Lower leg skin (tissue), 3 donors: ENCODE data around the gene GALR1.

ENCODE experiments used
- CTCF ChIP-seq, 3 donors: fragments of 450-650 bp; IDR thresholded peaks; one replicate each; pipeline ENCODE4 v1.5.1; 2016; ENCODE audit warnings: antibody characterized with exemption in 3 of 3, mild to moderate bottlenecking in 3 of 3, moderate library complexity in 2 of 3
- POLR2A ChIP-seq, 2 donors: fragments of 450-650 bp; IDR thresholded peaks; one replicate each; pipeline ENCODE4 v1.6.1; 2016 to 2017; ENCODE audit warnings: antibody characterized with exemption in 2 of 2, mild to moderate bottlenecking in 1 of 2, moderate library complexity in 1 of 2

GRCh38 chr18:77218642-77219041, 31.0 kb upstream of the GALR1 start:
- TF ChIP-seq CTCF (IDR thresholded peaks at IDR 0.05): no peak
- no peak for TF ChIP-seq POLR2A (IDR thresholded peaks at IDR 0.05)
